ENCODE results near the gene CCDC178. TPM values are rescaled to one million over a fixed set of nuclear protein-coding genes. Genes with fewer than 3 reads are reported as not detected.
"Not testable (repeated sequence)": the region's sequence is repeated elsewhere in the genome, so short reads cannot be mapped to it uniquely, and the experiment has no call there.

CCDC178 gene
- total RNA-seq, 4 donors from 2014 or later = 0.73 to 1.1 TPM; not detected in 2

GRCh38 chr18:33184175-33184574 is 256.3 kb downstream of the CCDC178 start:
- Histone ChIP-seq H3K4me3 (no peak overlapping the region), H3K36me3 (no peaks in the 10 kb centered on the region), H3K4me1 (no peaks in the 10 kb centered on the region), H3K27ac (no peak overlapping the region), H3K27me3 (no peaks in the 10 kb centered on the region), H3K9me3 (no peaks in the 10 kb centered on the region)
- no peak for DNase-seq
- intact Hi-C loops (cut with DNase I) = no loop called here
- TF ChIP-seq, protein P1, sequence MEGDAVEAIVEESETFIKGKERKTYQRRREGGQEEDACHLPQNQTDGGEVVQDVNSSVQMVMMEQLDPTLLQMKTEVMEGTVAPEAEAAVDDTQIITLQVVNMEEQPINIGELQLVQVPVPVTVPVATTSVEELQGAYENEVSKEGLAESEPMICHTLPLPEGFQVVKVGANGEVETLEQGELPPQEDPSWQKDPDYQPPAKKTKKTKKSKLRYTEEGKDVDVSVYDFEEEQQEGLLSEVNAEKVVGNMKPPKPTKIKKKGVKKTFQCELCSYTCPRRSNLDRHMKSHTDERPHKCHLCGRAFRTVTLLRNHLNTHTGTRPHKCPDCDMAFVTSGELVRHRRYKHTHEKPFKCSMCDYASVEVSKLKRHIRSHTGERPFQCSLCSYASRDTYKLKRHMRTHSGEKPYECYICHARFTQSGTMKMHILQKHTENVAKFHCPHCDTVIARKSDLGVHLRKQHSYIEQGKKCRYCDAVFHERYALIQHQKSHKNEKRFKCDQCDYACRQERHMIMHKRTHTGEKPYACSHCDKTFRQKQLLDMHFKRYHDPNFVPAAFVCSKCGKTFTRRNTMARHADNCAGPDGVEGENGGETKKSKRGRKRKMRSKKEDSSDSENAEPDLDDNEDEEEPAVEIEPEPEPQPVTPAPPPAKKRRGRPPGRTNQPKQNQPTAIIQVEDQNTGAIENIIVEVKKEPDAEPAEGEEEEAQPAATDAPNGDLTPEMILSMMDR (IDR thresholded peaks at IDR 0.05) = no peak
- TF ChIP-seq POLR2A (IDR thresholded peaks at IDR 0.05) = no peak
- WGBS, 2 donors = 23 to 26% methylated on average over 3 of the region's 3 CpGs

- Histone ChIP-seq H3K27me3 (no peaks in the 10 kb centered on the region), H3K9me3 (no peaks in the 10 kb centered on the region), H3K4me1 (no peaks in the 10 kb centered on the region), H3K4me3 (no peak overlapping the region), H3K27ac (no peak overlapping the region), H3K36me3 (no peaks in the 10 kb centered on the region)
- TF ChIP-seq, protein P1 (IDR thresholded peaks at IDR 0.05) = no peak
- no peak for TF ChIP-seq POLR2A (IDR thresholded peaks at IDR 0.05)
- DNase-seq = no peak
- intact Hi-C loops (cut with DNase I) = no loop called here
- WGBS, 2 donors = 70 to 88% methylated on average over 4 of the region's 4 CpGs
These were observed 257.4 kb downstream of the CCDC178 start for GRCh38 chr18:33183136-33183535.

DNA sequence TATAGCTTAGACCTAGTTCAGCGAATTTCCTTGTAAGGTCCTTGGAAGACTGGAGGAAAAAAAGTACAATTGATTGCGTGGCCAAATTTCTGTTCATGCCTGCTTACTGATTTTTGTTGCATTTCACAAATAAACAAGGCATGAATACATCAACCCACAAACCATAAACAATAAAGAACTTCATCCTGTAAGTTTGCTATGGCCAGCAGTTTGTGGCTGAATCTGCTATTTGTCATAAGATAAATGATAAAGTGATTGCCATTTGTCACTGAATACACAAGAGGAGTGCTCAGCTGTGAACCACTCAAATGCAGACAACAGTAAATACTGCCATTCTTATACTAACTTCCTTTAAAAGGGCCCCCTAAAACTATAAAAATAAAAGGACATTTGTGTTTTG is 259.5 kb downstream of the CCDC178 start:
- no peaks in the 10 kb centered on the region for H3K27me3 ChIP-seq
- no peak overlapping the region for H3K4me3 ChIP-seq
- TF ChIP-seq POLR2A (IDR thresholded peaks at IDR 0.05) = no peak
- TF ChIP-seq, protein P1 (IDR thresholded peaks at IDR 0.05) = no peak
- H3K4me1 ChIP-seq = no peaks in the 10 kb centered on the region
- H3K9me3 ChIP-seq = no peaks in the 10 kb centered on the region
- 70 to 72% methylated on average over 2 of the region's 2 CpGs for WGBS, 2 donors
- intact Hi-C loops (cut with DNase I) = no loop called here
- H3K36me3 ChIP-seq = no peaks in the 10 kb centered on the region
- no peak for DNase-seq
- H3K27ac ChIP-seq = no peak overlapping the region

GRCh38 chr18:33169218-33169617 is 271.3 kb downstream of the CCDC178 start:
- Histone ChIP-seq H3K27me3 (no peaks in the 10 kb centered on the region), H3K4me1 (no peaks in the 10 kb centered on the region), H3K4me3 (no peak overlapping the region), H3K36me3 (no peaks in the 10 kb centered on the region), H3K27ac (no peak overlapping the region), H3K9me3 (no peaks in the 10 kb centered on the region)
- intact Hi-C loops (cut with DNase I) = no loop called here
- TF ChIP-seq, protein P1 (IDR thresholded peaks at IDR 0.05) = no peak
- TF ChIP-seq POLR2A (IDR thresholded peaks at IDR 0.05) = no peak
- DNase-seq = no peak

DNA sequence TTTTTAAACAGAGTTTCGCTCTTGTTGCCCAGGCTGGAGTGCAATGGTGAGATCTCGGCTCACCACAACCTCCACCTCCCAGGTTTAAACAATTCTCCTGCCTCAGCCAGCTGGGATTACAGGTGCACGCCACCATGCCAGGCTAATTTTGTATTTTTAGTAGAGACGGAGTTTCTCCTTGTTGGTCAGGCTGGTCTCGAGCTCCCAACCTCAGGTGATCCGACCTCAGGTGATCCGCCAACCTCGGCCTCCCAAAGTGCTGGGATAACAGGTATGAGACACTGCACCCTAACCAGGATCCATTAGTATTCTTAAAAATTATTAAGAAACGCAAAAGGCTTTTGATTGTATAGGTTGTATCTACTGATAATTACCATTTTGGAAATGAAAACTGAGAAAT is 276.4 kb downstream of the CCDC178 start:
- intact Hi-C loops (cut with DNase I); H3K9me3 ChIP-seq; DNase-seq; H3K4me1 ChIP-seq; H3K4me3 ChIP-seq; H3K36me3 ChIP-seq; H3K27ac ChIP-seq; H3K27me3 ChIP-seq: not testable (repeated sequence)
- 82 to 88% methylated on average over 6 to 8 of the region's 9 CpGs for WGBS, 2 donors

DNA sequence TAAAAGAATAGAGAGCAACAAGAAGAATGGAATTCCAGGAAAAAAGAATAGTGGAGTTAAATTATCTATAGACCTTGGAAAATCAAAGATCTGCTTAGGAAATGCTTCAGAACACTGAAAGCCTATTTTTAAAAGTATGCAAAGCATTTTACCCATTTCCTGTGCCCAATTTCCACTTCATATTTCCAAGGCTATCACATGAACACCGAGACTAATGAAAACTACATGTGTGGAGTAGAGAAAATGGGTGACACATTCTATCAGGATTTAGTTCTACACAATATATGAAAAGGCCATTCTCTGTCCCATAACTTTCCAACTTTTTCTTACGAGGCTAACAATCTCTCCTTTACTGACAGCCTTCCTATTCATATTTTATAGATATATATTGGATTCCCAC is 279.4 kb downstream of the CCDC178 start:
- DNase-seq = no peak
- no peaks in the 10 kb centered on the region for H3K36me3 ChIP-seq
- H3K4me3 ChIP-seq = no peak overlapping the region
- H3K9me3 ChIP-seq = no peaks in the 10 kb centered on the region
- H3K27me3 ChIP-seq = no peaks in the 10 kb centered on the region
- H3K27ac ChIP-seq = no peak overlapping the region
- TF ChIP-seq, protein P1 (IDR thresholded peaks at IDR 0.05) = no peak
- no peak for TF ChIP-seq POLR2A (IDR thresholded peaks at IDR 0.05)
- intact Hi-C loops (cut with DNase I) = no loop called here
- WGBS, 2 donors = 54 to 63% methylated on average over 2 of the region's 2 CpGs
- no peaks in the 10 kb centered on the region for H3K4me1 ChIP-seq

Measured in esophagus squamous epithelium (tissue), 5 donors.